Measurements from ENCODE around the gene DMBT1.

Gene DMBT1

DNA sequence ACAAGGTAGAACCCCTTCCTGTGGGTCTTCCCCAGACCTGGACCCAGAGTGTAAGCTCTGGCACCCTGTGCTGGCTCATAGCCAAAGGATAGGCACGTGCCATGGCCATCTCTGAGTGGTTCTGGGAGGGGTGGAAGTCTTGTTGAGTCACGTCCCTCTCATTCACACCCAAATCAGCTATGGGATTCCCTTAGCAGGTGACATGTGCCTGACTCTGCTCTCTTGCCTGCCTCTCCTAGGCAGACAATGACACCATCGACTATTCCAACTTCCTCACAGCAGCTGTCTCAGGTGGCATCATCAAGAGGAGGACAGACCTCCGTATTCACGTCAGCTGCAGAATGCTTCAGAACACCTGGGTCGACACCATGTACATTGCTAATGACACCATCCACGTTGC lies 79.2 kb downstream of the DMBT1 start:
- H3K4me3 ChIP-seq (ENCODE audit: low read length) = no peak overlapping the region
- DNase-seq (ENCODE audit: low read depth) = peak; percentile 38
- TF ChIP-seq, protein P1, sequence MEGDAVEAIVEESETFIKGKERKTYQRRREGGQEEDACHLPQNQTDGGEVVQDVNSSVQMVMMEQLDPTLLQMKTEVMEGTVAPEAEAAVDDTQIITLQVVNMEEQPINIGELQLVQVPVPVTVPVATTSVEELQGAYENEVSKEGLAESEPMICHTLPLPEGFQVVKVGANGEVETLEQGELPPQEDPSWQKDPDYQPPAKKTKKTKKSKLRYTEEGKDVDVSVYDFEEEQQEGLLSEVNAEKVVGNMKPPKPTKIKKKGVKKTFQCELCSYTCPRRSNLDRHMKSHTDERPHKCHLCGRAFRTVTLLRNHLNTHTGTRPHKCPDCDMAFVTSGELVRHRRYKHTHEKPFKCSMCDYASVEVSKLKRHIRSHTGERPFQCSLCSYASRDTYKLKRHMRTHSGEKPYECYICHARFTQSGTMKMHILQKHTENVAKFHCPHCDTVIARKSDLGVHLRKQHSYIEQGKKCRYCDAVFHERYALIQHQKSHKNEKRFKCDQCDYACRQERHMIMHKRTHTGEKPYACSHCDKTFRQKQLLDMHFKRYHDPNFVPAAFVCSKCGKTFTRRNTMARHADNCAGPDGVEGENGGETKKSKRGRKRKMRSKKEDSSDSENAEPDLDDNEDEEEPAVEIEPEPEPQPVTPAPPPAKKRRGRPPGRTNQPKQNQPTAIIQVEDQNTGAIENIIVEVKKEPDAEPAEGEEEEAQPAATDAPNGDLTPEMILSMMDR (IDR thresholded peaks at IDR 0.05; ENCODE audit: insufficient read depth, low read depth, low read length, missing control alignments) = no peak

DNA sequence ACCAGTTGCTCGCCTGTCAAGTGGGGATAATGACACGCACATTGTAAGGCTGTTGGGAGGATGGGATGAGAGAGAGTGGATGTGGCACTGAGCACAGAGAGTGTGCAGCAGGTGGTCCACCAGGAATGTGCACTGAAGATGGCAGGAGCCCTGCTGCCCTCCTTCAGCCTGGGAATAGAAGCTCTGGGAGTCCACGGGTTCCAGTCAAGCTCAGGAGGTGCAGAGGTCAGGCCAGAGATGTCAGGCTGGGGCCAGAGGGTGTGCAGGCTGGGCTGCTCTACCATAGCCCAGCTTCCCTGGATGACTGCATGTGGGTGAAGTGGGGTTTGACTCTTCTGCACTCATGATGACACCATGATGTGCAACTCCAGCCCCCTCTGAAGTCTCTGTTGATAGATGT lies 80.4 kb downstream of the DMBT1 start:
- TF ChIP-seq, protein P1 (IDR thresholded peaks at IDR 0.05; ENCODE audit: insufficient read depth, low read depth, low read length, missing control alignments) = no peak
- no peak overlapping the region for H3K4me3 ChIP-seq (ENCODE audit: low read length)
- no peak for DNase-seq (ENCODE audit: low read depth)

DNA sequence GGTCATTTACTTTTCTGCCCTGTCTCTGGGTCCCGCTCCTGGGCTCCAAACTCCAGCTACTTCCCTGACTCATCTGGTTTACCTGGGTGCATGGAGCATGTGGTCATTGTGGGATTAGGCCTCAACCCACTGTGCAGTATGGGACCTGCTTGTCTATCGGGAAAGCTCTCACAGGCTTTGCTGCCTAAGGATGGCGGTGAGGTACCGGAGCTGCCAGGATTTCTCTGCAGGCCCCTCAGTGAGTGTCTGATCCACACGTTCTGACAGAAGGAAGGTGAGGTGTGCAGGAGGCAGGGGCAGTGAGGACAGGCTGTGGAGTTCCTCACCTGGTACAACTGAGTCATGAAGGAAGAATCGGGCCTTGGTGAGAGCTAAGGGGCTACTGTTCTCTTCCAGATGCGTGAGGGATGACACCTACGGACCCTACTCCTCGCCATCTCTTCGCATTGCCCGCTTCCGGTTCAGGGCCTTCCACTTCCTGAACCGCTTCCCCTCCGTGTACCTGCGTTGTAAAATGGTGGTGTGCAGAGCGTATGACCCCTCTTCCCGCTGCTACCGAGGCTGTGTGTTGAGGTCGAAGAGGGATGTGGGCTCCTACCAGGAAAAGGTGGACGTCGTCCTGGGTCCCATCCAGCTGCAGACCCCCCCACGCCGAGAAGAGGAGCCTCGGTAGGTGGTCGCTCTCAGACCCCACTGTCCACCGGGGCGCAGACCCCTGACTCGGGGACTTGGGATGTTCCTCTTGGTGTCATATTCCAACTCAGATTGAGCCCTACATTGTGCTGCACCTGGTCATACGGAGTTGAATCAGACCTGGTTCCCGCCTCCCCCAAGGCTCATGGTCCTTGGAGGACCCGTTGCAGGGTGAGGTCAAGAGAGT lies 82.4 kb downstream of the DMBT1 start:
- no peak overlapping the region for H3K4me3 ChIP-seq (ENCODE audit: low read length)
- TF ChIP-seq, protein P1 (IDR thresholded peaks at IDR 0.05; ENCODE audit: insufficient read depth, low read depth, low read length, missing control alignments) = no peak
- no peak for DNase-seq (ENCODE audit: low read depth)

DNA sequence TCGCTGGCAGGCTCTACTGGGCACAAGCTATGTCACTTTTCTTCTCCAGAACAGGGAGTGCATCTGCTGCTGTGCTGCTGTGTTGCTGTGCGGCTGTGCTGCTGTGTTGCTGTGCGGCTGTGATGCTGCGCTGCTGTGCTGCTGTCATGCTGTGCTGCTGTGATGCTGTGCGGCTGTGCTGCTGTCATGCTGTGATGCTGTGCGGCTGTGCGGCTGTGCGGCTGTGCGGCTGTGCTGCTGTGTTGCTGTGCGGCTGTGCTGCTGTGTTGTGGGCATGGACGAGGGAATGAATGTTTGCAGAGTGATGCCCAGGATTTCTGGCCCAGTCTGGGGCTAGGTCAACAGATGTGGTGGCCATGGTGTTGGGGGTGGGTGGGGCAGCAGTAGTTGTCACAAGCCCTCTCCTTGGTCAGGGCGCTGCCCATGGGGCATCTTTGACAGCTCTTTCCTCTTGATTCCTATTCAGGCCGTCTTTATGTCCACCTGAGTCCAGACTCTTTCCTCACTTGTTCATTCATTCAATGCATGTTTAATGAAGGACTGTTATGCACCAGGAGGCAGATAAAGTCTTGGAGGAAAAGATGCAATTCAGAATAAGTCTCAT lies 83.5 kb downstream of the DMBT1 start:
- no peak for DNase-seq (ENCODE audit: low read depth)
- TF ChIP-seq, protein P1 (IDR thresholded peaks at IDR 0.05; ENCODE audit: insufficient read depth, low read depth, low read length, missing control alignments) = no peak
- no peak overlapping the region for H3K4me3 ChIP-seq (ENCODE audit: low read length)

DNA sequence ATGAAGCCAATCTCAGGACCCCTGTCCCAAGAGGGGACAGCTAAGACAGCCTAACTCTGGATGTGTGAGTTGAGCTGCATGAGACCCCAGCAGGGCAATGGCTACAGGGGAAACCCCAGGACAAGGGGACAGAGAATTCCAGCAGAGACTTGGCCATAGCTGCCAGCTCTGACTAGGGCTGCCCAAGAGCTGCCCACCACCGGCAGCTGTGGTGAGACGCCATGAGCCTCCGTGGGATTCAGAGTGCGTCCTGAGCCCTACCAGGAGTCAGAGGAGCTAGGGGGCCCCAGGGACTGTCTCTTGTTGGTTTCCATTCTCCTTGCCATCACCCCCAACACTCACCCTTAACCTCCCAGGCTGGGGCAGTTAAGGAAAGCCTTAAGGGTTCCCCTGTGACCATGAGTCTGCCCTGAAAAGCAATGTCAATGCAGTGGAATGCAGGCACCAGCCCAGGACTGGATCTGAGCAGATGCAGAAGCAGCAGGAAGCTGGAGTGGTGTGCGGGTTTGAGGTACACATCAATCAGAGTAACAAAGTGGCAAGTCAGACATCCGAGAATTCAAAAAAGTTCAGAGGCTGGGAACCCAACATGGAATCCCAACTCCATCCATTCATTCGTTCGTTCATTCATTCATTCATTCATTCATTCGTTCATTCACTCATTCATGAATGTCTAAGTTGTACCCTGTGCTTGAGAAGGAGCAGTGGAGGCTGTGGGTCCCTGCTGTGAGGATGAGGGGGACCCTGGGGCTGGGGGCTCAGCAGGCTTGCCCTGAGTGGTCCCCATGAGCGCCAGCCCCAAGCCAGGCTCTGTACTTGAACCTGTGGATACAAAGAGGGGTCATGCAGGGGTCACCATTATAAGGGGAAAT lies 86.2 kb downstream of the DMBT1 start:
- no peak for DNase-seq (ENCODE audit: low read depth)
- TF ChIP-seq, protein P1 (IDR thresholded peaks at IDR 0.05; ENCODE audit: insufficient read depth, low read depth, low read length, missing control alignments) = no peak
- H3K4me3 ChIP-seq (ENCODE audit: low read length) = no peak overlapping the region

DNA sequence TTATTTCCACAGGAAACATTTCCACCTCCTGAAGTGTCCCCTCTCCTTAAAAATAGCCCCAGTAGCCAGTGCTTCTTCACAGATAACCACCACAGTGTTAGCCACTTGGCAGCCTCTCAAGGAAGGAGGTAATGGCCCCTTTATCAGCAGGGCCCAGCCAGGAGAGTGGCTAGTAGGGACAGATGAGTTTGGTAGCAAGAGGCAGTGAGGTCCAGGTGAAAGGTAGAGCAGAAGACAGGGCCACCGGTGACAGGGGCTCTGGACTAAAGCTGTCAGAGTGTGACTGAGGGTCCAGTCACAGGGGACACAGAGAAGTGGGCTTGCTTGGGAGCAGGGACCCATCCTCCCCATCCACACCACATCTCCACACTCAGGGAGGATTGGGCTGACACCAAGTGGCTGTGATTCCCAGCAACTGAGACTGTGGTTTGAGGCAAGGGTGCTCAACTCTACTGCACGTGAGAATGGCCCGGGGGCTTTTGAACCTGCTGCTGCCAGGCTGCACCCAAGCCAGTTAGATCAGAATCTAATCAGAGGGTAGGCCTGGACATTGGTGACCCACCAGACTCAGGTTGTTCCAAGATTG lies 86.9 kb downstream of the DMBT1 start:
- no peak overlapping the region for H3K4me3 ChIP-seq (ENCODE audit: low read length)
- no peak for DNase-seq (ENCODE audit: low read depth)
- TF ChIP-seq, protein P1 (IDR thresholded peaks at IDR 0.05; ENCODE audit: insufficient read depth, low read depth, low read length, missing control alignments) = no peak

Measured in epithelial cell of esophagus (primary cell).